HG02840 (cell line): ENCODE results near the gene S100Z.
"Not testable (repeated sequence)": the region's sequence is repeated elsewhere in the genome, so short reads cannot be mapped to it uniquely, and the experiment has no call there.

Source experiments
- ATAC-seq: cut with Tn5 transposase; IDR thresholded peaks from one replicate; pipeline ENCODE4 v1.9.1; 2021; ENCODE audit warnings: mild to moderate bottlenecking, moderate library complexity, moderate number of reproducible peaks; ENCODE audit not compliant: unreplicated experiment, low FRiP score

S100Z gene

GRCh38 chr5:76849419-76850291 is at the start of gene S100Z:
Gene S100Z, plus strand, starts transcription at chr5:76850014. Its CDS starts 25,346 bp downstream, at chr5:76875360.
- no peak for ATAC-seq

- no peak for ATAC-seq
Observed at GRCh38 chr5:76800579-76800978, 49.2 kb upstream of the S100Z start.

GRCh38 chr5:76801159-76801802 is 48.5 kb upstream of the S100Z start:
- ATAC-seq: no peak

GRCh38 chr5:76801803-76802195 is 48.0 kb upstream of the S100Z start:
- ATAC-seq: no peak

GRCh38 chr5:76804266-76804665 is 45.5 kb upstream of the S100Z start:
- ATAC-seq: no peak

GRCh38 chr5:76805821-76806505 is 43.9 kb upstream of the S100Z start:
- ATAC-seq: no peak

- no peak for ATAC-seq
Observed at GRCh38 chr5:76807296-76807695, 42.5 kb upstream of the S100Z start.

- no peak for ATAC-seq
Observed at GRCh38 chr5:76808141-76808691, 41.6 kb upstream of the S100Z start.

- no peak for ATAC-seq
Observed at GRCh38 chr5:76809141-76809540, 40.7 kb upstream of the S100Z start.

GRCh38 chr5:76810236-76810635 is 39.6 kb upstream of the S100Z start:
- ATAC-seq: no peak

GRCh38 chr5:76811214-76811613 is 38.6 kb upstream of the S100Z start:
- ATAC-seq: no peak

- not testable (repeated sequence) for ATAC-seq
Observed at GRCh38 chr5:76812209-76812608, 37.6 kb upstream of the S100Z start.

- no peak for ATAC-seq
Observed at GRCh38 chr5:76813982-76814562, 35.7 kb upstream of the S100Z start.

- no peak for ATAC-seq
Observed at GRCh38 chr5:76816110-76816831, 33.5 kb upstream of the S100Z start.

- ATAC-seq: no peak
Observed at GRCh38 chr5:76818844-76819831, 30.7 kb upstream of the S100Z start, which contains the start of gene F2RL1. Gene F2RL1, plus strand, starts transcription at chr5:76819030. Its CDS starts 153 bp downstream, at chr5:76819183.

- no peak for ATAC-seq
Observed at GRCh38 chr5:76819851-76820525, 29.8 kb upstream of the S100Z start.

- no peak for ATAC-seq
Observed at GRCh38 chr5:76820526-76820890, 29.3 kb upstream of the S100Z start.

GRCh38 chr5:76821136-76821535 is 28.7 kb upstream of the S100Z start:
- no peak for ATAC-seq
